NCI-H524 treated with DMSO at 0.1 percent for 48 hours (cell line): ENCODE measurements around the gene VPS13D.

Experiments
- DNase-seq: peaks from one replicate; lab custom pipeline; 2025; lab: John Stamatoyannopoulos, UW

Gene VPS13D

DNA sequence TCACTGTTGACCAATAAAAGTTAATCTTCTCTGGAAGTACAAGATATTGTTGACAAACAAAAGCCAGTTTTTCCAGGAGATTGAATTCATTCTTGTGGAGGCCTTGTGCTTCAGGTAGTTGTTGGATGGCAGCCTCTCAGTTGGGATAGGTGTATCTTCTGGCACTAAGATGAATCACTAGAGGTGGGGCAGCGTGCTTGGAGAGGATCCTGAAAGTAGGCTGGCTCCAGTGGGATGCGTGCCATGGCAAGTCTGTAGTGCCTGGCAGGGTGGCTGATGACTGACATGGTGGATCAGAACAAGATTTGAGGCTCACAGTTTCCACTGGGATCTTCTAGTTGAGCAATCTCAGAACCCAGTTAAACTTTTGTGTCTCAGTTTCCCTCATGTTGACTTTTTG is 2.4 kb downstream of the VPS13D start:
- DNase-seq = no peak

DNA sequence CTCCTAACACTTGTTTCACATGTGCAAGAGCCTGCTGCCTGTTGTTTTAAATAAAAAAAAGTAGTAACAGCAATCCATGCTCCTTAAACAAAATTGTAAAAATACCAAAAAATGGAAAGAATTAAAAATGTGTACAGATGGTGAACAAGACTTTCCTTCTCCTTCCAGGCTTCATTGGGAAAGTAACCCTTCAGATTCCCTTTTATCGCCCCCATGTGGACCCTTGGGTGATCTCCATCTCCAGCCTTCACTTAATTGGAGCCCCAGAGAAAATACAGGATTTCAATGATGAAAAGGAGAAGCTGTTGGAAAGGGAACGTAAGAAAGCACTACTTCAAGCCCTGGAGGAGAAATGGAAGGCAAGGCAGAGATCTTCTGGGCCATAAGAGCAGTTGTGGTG is 14.2 kb downstream of the VPS13D start:
- no peak for DNase-seq

DNA sequence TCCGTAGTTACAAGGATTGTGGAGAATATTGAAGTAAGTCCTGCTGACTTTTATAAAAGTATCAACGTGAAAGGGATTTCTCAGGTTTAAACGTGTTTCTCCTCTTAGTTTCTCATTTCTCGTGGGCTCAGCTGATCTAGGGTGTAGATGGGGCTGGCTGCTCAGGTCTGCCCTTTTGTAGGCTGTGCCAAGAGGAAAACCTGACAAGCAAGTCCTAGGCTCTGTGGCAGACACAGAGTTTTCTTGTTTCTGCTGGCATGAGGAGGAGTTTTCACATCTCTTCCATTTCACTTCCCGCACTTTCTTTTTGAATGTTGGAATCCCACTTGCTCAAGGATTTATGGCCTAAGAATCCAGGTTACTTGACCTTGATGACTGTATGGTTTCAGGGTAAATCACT is 14.8 kb downstream of the VPS13D start:
- DNase-seq = no peak

DNA sequence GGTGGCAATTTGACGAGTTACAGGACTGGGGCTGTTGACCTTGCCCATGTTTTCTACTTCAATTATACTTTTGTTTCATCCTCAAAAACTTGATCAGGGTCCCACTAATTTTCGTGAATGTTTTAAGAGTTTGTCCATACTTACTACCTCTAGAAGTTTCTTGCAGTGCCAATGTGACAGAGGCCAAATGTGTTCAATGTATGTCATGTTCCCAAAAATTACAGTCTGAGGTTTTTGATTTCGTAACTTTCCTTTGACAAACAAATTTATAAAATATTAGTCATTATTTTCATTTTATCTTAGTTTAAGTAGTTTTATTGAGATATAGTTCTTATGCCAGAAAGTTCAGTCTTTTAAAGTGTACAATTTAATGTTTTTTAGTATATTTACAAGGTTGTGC is 15.3 kb downstream of the VPS13D start:
- no peak for DNase-seq

DNA sequence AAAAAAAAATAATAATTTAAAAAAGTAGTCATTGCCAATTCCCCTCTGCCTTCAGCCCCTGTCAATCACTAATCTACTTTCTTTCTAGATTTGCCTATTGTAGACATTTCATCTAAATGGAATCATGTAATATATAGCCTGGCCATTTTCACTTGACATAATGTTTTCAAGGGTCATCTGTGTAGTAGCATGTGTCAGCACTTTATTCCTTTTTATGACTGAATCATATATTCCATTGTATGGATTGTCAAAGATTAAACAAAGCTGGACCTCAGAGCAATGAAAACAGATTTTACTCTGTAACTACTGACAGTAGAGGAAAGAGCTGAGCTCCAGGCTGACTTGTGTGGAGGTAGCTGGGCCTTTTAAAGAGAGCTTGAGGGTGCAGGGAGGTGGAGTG is 15.9 kb downstream of the VPS13D start:
- no peak for DNase-seq

DNA sequence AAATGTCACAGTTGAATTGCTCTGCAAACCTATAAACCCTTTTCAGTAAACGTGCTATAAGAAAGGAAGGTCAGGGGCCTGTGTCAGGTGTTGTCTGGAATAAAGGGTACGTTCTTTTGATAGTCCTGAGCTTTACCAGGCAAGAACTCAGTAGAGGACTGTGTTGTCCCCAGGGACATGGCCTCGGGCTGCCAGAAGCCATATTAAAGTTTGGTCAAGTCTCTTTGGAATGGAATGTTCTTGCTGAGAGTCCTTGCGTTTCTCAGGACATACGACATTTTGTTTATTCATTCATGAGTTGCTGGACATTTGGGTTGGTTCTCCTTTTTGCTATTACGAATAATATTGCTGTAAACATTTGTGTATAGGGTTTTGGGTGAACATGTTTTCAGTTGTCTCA is 16.8 kb downstream of the VPS13D start:
- no peak for DNase-seq

DNA sequence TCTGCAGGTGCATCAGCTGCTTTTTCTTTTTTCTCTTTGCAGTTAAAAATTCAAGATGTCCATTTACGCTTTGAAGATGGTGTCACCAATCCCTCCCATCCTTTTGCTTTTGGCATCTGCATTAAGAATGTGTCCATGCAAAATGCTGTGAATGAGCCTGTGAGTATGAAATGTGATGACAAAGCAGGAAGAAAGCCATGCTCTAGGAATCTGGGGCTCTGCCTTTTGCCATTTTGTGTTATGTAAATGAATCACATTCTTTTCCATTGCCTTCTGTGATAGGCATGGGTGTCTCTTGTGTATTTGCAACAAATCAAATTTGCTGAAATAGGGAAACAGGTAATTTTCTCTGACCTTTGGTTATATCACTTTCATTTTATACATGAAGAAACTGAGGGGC is 19.4 kb downstream of the VPS13D start:
- no peak for DNase-seq

DNA sequence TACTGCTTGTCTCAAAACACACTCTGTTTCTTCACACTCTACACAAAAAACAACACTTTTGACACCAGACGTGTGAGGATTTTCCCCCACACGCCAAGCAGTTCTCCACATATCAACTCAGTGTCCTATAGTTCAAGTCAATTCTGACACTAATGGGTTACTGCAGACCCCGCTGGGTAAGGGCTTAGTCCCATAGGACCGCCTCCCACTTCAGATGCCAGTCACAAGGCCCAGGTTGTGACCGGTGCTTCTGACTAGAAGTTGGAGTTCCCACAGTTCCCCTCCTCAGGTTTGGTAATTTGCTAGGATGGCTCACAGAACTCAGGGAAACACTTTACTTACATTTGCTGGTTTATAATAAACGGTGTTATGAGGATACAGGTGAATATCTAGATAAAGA is 19.9 kb downstream of the VPS13D start:
- no peak for DNase-seq

DNA sequence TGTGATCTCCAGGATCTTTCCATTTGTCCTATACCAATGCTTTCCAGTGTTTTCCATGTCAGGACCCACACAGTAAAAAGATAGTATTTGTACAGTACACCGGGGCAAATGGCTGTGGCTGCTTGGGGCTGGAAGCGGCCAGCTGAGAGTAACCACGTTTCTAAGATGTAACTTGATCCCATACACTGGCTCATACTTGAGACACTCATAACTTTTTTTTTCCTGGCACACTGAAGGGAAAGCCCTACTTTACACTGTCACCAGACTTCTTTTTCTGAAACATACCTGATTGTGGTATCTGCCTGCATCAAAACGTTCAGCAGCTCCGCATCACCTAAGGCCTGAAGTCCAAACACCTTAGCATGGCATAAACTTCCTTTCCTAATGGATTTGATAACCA is 21.6 kb downstream of the VPS13D start:
- no peak for DNase-seq

DNA sequence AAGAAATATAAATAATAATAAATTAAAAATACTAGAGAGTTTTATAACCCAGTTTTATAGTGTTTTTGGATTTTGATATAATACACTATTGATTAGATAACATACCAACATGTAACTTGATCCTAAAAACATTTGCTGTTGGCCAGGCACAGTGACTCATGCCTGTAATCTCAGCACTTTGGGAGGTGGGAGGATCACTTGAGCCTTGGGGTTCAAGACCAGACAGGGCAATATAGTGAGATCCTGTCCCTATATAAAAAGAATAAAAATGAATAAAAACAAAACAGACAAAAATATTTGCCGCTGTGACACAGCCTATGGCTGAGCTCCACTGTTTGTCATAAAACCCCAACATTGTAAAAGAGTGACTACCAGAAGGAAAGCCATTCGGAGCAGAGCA is 26.1 kb downstream of the VPS13D start:
- no peak for DNase-seq

DNA sequence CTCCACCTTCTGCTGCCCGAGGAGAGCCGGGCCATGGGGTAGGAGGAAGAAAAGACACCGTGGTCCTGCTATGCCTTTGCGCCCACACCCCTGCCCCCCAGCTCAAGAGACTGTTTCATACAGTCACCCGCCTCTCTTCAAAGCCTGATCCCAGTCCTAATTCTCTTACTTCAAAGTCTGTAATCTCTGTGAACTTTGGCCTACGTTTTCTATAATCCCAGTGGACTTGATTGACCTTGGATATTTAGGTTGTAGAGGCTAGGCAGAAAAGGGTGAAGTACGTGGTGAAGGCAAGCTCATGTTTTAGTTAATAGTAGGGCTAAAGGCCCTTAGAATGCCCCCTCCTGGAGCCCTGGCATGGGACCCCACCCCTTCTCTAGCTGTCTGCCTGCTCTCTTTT is 28.4 kb downstream of the VPS13D start:
- no peak for DNase-seq

DNA sequence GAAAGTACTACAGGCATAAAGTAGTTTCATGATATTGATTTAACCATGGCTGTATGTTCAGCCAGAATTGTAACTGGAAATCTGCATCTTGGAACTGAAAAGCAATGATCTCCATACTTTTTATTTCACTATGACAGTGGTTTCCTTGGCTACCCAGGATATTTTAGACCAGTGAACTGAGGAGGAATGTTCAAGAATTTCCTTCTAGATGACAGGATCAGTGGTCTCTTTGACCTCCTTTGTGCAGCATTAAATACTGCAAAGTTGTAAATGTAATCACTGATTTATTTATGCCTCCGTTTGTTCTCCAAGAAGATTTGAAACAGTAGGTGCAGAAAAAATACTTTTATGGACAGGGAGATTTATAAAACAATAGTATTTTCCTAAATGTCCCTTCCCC is 39.5 kb downstream of the VPS13D start:
- no peak for DNase-seq

DNA sequence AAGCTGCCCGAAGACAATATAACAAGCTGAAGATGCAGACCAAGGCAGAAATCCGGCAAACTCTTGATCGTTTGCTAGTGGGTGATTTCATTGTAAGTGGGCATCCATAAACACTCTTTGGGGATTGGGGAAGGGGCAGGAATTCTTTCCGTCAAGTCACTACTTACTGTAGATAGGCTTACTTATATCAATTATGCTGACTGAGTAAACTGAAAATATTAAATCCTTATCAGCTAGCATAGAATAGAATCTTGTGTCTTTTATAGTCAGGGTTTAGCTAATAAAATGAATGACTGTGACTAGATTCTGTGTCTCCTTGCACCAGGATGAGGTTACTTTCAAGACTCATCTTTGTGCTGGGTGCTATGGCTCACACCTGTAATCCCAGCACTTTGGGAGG is 41.2 kb downstream of the VPS13D start:
- no peak for DNase-seq

DNA sequence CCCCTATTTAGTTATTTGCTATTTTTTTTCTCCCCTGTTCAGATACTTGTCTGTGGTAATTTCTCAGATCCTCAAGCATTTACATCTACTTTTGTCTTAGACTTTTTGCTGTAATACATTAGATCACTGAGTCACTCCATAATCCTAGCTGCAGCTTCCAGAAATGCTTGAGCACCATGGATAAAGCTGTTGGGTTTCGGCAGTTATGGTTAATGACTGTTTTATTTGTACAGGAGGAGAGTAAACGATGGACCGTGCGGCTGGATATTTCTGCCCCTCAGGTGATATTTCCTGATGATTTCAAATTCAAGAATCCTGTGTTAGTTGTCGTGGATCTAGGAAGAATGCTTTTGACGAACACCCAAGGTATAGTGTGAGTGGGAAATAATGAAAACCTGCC is 42.9 kb downstream of the VPS13D start:
- DNase-seq = no peak

DNA sequence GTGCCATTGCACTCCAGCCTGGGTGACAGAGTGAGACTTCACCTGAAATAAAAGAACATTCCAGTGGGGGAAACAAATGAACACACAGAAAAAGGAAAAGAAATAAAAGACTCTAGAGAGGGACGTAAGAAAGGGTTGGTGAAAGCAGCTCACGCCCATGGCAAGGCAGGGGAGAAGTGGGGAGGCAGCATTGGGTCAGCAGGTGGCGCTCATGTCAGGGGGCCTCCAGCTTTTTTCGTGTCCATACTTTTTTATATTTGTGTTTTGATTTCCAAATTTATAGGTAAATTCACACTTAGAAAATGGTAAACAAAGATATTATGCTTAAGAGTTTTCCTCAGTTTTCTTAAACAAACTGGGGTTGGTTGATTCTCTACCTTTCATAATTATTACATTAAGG is 45.5 kb downstream of the VPS13D start:
- DNase-seq = no peak

DNA sequence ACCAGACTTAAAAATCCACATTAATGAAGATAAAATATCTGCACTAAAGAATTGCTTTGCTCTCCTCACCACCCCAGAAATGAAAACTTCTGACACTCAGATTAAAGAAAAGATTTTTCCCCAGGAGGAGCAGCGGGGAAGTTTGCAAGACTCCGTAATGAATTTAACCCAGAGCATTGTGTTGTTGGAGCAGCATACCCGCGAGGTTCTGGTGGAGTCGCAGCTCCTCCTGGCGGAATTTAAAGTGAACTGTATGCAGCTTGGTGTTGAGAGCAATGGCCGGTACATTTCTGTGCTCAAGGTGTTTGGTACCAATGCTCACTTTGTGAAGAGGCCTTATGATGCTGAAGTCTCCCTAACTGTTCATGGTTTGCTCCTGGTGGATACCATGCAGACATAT is 46.4 kb downstream of the VPS13D start:
- no peak for DNase-seq

DNA sequence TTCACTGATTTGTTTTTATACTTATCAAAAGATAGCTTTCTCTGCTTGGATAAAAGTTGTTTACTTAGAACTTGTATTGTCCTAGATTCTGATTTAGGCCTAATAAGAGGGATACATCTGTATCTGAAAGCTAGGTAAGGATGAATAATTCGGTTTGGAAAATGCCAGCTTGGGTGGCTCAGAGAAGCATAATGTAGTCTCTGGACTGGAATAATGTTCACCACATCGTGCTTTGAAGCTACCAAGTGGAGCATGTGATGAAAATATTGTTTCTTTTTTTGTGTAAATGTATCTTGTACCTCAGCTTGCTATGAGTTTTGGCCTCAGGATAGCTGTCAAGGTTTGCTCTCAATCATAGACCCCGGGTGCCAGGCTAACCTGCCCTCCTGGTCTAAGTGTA is 49.2 kb downstream of the VPS13D start:
- DNase-seq = no peak

DNA sequence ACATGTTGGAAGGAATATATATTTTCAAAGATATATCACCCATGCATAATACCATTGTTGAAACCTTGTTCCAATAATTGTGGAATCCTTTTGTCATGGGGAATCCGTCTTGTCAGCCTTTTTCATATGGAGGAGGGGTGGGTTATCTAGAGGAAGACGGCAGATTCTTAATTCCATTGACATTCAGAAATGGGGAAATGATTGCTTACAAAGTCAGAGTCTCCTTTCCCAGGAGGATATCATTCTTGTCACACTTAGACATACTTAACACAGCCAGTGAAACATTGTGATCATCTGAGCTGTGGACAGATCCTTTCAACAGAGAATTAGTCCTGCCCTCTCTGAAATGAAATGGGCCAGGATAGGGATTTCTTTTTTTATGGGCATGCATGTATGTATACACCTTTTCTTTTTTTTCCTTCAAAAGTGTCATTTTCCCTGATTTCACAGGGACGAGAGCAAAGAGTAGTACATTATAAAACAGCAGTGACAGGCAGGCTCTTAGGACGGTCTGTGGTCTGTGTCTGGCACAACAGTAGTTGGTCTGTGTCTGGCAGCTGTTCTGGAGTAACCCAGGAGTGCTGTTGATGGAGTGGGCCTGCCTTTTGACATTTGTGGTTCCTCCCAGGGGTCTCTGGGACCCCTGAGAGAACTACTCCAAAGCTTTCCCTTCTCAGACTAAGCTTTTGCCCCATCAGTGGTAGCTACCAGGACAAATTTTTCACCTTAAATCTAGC is 50.1 kb downstream of the VPS13D start:
- no peak for DNase-seq

DNA sequence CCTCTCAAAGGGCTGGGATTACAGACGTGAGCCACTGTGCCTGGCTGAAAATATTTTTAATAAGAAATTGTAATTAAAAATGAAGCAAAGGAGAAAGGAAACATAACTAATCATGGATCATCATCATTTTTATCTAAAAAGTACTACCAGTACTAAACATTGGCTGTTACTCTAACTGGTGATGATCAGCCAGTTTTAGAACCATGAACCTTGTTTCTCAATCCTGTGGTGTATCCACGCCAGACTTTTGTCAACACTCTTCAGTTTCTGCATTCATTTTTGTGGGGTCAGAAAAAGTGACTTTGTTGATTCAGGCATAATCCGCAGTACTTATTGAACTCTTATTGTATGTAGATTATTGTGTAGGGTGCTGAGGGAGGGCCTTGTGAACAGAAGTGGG is 52.3 kb downstream of the VPS13D start:
- DNase-seq = no peak

DNA sequence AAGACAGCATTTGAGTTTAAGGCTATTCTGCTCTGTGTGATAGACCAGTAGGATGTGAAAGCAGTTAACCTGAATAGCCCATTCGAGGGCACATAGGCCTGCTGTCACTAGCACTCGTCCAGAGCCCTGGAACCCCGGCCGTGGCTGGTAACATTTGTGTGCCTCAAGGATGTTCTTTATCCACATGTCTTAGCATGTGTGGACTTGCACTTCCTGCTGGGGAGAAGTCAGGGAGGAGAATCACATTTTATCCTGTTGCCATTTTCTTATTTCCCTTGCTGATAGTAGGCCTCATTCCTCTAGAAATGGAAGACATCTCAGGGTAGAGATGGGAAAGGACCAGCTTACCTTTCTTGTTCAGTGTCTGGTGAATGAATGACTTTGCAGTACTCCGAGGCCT is 54.7 kb downstream of the VPS13D start:
- DNase-seq = no peak

DNA sequence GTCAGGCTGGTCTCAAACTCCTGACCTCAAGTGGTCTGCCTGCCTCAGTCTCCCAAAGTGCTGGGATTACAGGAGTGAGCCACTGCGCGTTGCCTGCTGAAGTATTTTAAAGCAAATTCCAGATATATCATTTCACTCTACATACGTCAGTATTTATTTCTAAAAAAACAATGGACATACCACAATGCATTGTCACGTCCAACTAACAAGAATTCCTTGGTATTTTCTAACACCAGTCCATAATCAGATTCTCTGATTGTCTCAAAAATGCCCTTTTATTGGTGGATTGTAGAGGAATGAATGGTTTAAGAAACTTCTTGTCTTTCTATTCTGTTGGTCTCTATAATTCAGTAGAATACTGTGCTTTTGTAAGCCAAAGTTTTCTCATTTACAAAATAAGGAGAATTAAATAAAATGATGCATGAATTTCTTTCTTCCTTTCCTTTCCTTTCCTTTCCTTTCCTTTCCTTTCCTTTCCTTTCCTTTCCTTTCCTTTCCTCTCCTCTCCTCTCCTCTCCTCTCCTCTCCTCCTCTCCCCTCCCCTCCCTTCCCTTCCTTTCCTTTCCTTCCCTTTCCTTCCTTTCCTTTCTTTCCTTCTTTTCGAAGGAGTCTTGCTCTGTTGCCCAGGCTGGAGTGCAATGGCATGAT is 55.8 kb downstream of the VPS13D start:
- no peak for DNase-seq

DNA sequence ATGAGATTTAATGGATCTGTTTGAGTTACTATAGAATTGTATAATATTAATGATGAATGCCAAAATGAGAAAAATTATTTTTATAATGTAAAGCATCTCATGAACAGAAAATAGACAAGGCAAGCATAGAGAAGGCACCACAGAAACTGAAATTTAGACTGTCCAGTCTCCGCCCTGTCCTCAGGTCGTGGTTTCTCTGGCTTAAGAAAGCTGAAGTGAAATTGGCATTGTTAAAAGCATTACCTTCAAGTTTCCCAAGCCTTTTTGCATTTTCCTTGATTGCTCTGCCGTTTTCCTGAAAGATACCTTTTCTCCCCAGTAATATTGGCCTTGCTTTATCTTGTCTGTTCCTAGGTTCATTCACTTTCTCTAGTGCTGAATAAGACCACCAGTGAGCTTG is 58.0 kb downstream of the VPS13D start:
- no peak for DNase-seq

DNA sequence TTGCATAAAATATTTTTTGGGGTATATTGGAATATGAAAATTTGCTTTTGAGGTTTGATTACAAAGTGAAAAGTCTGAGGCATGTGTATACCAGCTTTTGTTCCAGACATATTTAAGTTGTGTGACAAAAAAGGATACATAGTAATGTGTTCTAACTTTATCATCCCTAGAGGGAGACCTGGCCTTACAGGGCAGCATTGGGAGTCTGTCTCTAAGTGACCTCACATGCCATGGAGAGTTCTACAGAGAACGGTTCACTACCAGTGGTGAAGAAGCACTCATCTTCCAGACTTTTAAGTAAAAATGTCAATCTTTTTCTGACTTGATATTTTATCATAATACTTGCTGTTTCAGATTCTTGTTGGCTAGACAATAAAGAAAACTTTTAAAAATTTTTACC is 61.0 kb downstream of the VPS13D start:
- DNase-seq = no peak

DNA sequence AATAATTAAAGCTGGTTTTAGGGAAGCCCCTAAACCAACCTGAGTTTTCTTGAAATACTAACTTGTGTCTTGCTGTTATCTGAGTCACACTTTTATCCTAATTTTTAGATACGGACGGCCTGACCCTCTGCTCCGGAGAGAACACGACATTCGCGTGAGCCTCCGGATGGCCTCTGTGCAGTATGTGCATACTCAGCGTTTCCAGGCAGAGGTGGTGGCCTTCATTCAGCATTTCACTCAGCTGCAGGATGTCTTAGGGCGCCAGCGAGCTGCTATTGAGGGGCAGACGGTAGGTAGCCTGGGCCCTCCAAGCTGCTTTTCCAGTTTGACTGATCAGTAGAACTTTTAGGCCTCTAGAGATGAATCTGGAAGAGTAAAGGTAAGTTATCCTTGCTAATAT is 63.6 kb downstream of the VPS13D start:
- no peak for DNase-seq
